Fibroblast of mammary gland (primary cell): ENCODE measurements around the gene DDX5.

Experiments
- DNase-seq: peaks from one replicate; pipeline ENCODE4 v3.0.0-alpha.2; 2010; ENCODE audit warnings: low read depth
- H3K4me3 ChIP-seq: 2 replicates; pipeline ENCODE4 v1.5.1; 2011; ENCODE audit warnings: low read depth, mild to moderate bottlenecking, low read length, moderate library complexity; ENCODE audit not compliant: control insufficient read depth
- CTCF ChIP-seq: conservative IDR thresholded peaks from 2 replicates; pipeline ENCODE4 v1.5.1; 2011; ENCODE audit warnings: low read depth, low read length, inconsistent platforms; ENCODE audit not compliant: control insufficient read depth, insufficient read depth

Gene DDX5

GRCh38 chr17:64540118-64540776 is 34.2 kb upstream of the DDX5 start:
- DNase-seq: no peak
- TF ChIP-seq CTCF: no peak
- H3K4me3 ChIP-seq: no peak overlapping the region

GRCh38 chr17:64538508-64539130 is 32.5 kb upstream of the DDX5 start:
- no peak for DNase-seq
- TF ChIP-seq CTCF: no peak
- no peak overlapping the region for H3K4me3 ChIP-seq

- DNase-seq: no peak
- TF ChIP-seq CTCF: no peak
- H3K4me3 ChIP-seq: no peak overlapping the region
Measured at GRCh38 chr17:64537488-64537887, 31.4 kb upstream of the DDX5 start.

- TF ChIP-seq CTCF: no peak
Measured at GRCh38 chr17:64536913-64537312, 30.8 kb upstream of the DDX5 start.

DNA sequence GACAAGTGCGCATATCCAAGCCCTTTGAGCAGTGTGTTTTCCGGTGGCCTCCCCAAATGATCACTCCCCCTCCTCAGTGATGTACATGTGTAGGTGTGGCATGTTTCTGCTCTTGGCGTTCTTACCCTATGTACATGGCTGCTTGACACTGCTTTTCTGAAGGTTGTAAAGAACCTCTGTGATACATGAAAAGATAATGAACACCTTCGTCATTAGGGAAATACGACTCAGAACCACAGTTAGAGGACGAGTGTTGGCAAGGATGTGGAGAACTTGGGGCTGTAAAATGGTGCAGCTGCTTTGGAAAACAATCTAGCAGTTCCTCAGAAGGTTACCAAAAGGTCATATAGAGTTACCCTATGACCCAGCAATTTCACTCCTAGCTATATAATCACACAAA is 29.3 kb upstream of the DDX5 start:
- no peak overlapping the region for H3K4me3 ChIP-seq
- no peak for DNase-seq
- TF ChIP-seq CTCF: no peak

More at GRCh38 chr17:64536913-64537312, 30.8 kb upstream of the DDX5 start:
- DNase-seq: no peak
- H3K4me3 ChIP-seq: no peak overlapping the region

DNA sequence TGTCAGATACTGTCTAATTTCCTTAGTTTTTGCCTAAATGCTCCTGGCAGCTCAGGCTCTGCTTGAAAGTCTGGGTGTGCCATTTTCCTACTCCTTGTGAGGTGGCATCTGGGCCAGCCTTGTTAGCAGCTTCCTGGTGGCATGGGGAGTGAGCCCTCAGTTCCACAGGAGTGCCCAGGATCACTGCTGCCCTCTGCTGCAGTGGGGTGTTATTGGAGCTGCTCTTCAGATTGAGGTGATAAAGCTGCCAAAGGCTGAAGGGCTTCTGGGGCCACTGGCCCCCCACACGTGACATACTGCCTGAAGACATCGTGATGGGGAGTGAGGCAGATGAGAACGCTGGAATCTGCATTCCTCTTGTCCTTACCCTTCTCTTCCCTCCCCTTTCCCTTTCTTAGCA is 28.1 kb upstream of the DDX5 start:
- TF ChIP-seq CTCF: peak; percentile 10
- DNase-seq: no peak
- H3K4me3 ChIP-seq: no peak overlapping the region
